ENCODE measurements around the gene TCF25. TPM values are rescaled to one million over a fixed set of nuclear protein-coding genes. Genes with fewer than 3 reads are reported as not detected.

TCF25 gene
- total RNA-seq, 4 donors from 2014 or later, result 126 to 151 (median 137) TPM

DNA sequence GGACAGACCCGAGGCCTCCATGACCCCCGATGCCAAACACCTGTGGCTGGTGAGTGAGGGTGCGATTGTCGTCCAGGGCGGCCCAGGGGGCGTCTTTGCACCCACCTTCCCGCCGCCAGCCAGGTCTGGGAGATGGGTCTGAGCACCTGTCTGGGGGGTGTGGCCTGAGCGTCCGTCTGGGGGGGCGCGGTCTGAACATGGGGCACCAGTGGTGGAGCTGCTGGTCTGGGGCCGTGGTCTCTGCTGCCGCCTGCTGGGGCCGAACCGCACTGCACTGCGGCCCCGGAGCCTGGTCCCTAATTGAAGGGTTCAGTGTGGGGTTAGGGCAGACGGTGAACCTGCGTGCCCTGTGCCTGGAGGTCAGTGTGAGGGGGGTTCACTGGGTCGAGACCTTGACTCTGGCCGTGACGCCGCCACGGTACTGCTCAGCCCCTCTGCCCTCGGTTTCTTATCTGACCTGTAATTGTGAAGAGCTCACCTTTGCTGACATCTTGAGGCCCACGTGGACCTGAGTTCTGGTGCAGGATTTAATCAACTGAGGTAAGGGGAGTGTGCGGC, 12.6 kb upstream of the TCF25 start:
- WGBS, result 51% methylated on average over 9 of the region's 28 CpGs

DNA sequence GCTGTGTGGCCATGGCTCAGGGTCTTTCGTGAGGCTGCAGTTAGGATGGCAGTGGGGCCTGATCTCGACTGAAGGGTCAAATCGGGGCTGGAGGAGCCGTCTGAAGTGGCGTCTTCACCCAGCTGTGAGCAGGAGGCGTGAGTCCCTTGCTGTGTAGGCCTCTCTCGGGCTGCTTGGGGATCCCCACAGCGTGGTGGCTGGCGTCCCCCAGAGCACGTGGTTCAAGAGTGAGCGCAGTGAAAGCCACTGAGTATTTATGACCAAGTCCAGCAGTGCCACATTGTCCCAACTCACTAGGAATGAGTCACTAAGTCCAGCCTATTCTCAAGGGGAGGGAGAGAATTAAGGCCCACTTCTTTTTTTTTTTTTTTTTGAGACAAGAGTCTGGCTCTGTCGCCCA, 11.7 kb upstream of the TCF25 start:
- no peak for TF ChIP-seq POLR2A (IDR thresholded peaks at IDR 0.05; ENCODE audit: low read depth)
- TF ChIP-seq EP300 (IDR thresholded peaks at IDR 0.05), result no peak
- WGBS, result 97% methylated on average over 11 of the region's 12 CpGs
- H3K27me3 ChIP-seq, result no peaks in the 10 kb centered on the region
- no peak overlapping the region for H3K4me3 ChIP-seq
- intact Hi-C loops (cut with DNase I), result loop anchor here (5.0 to 10.0 kb wide), 3 partner anchors 47 to 157 kb away; partner anchors contain the start of genes FANCA and SPATA2L
- peaks cover 13 to 19% (median 15%) of the 10 kb centered on the region in 4 donors for H3K4me1 ChIP-seq
- no peaks in the 10 kb centered on the region for H3K9me3 ChIP-seq
- H3K27ac ChIP-seq (replicated peaks in 1 of 4), result no peak overlapping the region
- peaks cover 0 to 3% (median 0%) of the 10 kb centered on the region in 4 donors for H3K36me3 ChIP-seq
- no peak for DNase-seq (ENCODE audit: extremely low spot score)

More for the DNA sequence above, 12.6 kb upstream of the TCF25 start:
- Histone ChIP-seq H3K27ac (replicated peaks in 1 of 4) (no peak overlapping the region), H3K9me3 (no peaks in the 10 kb centered on the region), H3K4me3 (no peak overlapping the region), H3K36me3 (peaks cover 0 to 3% (median 0%) of the 10 kb centered on the region in 4 donors), H3K27me3 (no peaks in the 10 kb centered on the region), H3K4me1 (peaks cover 13 to 19% (median 15%) of the 10 kb centered on the region in 4 donors)
- intact Hi-C loops (cut with DNase I), result loop anchor here (5.0 to 10.0 kb wide), 3 partner anchors 46 to 156 kb away; partner anchors contain the start of genes FANCA and SPATA2L
- TF ChIP-seq EP300 (IDR thresholded peaks at IDR 0.05), result no peak
- peak in 1 of 2 donors; percentile 25 for TF ChIP-seq POLR2AphosphoS5 (IDR thresholded peaks at IDR 0.05)
- TF ChIP-seq, protein P1, sequence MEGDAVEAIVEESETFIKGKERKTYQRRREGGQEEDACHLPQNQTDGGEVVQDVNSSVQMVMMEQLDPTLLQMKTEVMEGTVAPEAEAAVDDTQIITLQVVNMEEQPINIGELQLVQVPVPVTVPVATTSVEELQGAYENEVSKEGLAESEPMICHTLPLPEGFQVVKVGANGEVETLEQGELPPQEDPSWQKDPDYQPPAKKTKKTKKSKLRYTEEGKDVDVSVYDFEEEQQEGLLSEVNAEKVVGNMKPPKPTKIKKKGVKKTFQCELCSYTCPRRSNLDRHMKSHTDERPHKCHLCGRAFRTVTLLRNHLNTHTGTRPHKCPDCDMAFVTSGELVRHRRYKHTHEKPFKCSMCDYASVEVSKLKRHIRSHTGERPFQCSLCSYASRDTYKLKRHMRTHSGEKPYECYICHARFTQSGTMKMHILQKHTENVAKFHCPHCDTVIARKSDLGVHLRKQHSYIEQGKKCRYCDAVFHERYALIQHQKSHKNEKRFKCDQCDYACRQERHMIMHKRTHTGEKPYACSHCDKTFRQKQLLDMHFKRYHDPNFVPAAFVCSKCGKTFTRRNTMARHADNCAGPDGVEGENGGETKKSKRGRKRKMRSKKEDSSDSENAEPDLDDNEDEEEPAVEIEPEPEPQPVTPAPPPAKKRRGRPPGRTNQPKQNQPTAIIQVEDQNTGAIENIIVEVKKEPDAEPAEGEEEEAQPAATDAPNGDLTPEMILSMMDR (IDR thresholded peaks at IDR 0.05), result peak; percentile 94 to 100 (median 96)
- no peak for DNase-seq (ENCODE audit: extremely low spot score)

DNA sequence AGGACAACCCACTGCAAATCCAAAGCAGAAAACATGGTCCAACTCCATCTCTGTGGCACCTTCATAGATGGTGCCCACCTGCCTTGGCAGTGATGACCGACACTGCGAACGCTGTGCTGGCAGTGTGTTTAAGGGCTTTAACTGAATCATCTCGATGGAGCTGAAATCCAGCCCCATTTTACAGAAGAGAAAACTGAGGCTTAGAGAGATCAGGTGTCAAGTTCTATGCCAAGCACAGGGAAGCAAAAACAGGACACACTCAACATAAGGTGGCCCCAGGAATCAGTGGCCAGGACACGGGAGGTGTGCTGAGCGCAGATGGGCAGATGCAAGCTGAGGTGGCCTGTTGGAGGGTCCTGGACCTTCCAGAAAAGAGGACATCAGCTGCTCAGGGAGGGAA, 10.7 kb upstream of the TCF25 start:
- no peak overlapping the region for H3K4me3 ChIP-seq
- TF ChIP-seq EP300 (IDR thresholded peaks at IDR 0.05) (no peak), POLR2AphosphoS5 (IDR thresholded peaks at IDR 0.05) (no peak), POLR2A (IDR thresholded peaks at IDR 0.05; ENCODE audit: low read depth) (no peak)
- TF ChIP-seq, protein P1 (IDR thresholded peaks at IDR 0.05), result no peak
- 98% methylated on average over 6 of the region's 6 CpGs for WGBS
- no peaks in the 10 kb centered on the region for H3K27me3 ChIP-seq
- H3K36me3 ChIP-seq, result peaks cover 0 to 3% (median 0%) of the 10 kb centered on the region in 4 donors
- intact Hi-C loops (cut with DNase I), result loop anchor here (5.0 to 10.0 kb wide), 3 partner anchors 48 to 158 kb away; partner anchors contain the start of genes FANCA and SPATA2L
- H3K4me1 ChIP-seq, result peaks cover 13 to 19% (median 15%) of the 10 kb centered on the region in 4 donors
- peaks cover 0 to 4% (median under 1%) of the 10 kb centered on the region in 4 donors for H3K9me3 ChIP-seq
- DNase-seq (ENCODE audit: extremely low spot score), result no peak
- H3K27ac ChIP-seq (replicated peaks in 1 of 4), result peak overlapping the region in 1 of 4 donors; percentile 45

DNA sequence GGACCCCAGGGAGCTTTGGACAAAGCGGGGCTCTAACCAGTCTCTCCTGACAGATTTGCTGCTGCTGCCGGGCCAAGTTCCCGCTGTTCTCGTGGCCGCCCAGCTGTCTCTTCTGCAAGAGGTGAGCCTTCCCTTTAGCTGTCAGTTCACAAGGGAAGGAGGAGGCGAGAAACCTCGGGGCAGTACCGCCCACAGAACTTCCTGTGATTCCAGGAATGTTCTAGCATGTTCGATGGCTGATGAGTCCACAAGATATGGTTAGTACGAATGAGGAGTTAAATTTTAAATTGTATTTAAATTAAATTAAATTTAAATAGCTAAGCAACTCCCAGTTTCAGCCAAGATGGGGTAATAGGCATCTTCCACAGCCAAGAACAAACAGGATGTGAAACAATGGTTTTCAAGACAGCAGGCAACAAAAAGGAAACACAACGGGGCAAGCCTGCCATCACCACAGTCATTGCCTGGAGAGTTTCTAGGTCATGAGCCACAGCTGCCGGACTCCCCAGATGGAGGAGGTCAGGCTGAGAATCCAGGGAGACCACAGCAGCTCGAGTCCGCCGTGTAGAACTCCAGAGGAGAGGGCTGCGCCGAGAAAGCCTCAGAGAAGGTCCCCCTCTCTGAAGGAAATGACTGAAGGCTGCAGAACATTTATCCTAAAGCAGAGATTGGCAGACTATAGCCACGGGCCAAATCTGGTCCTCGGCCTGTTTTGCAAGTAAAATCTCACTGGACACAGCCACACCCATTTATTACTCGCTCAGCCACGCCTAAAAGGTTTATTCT, 9.5 kb upstream of the TCF25 start:
- intact Hi-C loops (cut with DNase I), result loop anchor here (5.0 to 10.0 kb wide), 3 partner anchors 49 to 159 kb away; partner anchors contain the start of genes FANCA and SPATA2L
- Histone ChIP-seq H3K4me1 (peaks cover 13 to 19% (median 15%) of the 10 kb centered on the region in 4 donors), H3K9me3 (peaks cover 0 to 9% (median 3%) of the 10 kb centered on the region in 4 donors), H3K4me3 (peak overlapping the region in 1 of 4 donors; percentile 12), H3K36me3 (peaks cover 0 to 2% (median 0%) of the 10 kb centered on the region in 4 donors), H3K27ac (replicated peaks in 1 of 4) (peak overlapping the region; percentile 10 to 54 (median 38)), H3K27me3 (no peaks in the 10 kb centered on the region)
- TF ChIP-seq, protein P1 (IDR thresholded peaks at IDR 0.05), result no peak
- peak in 1 of 2 donors; percentile 15 for TF ChIP-seq POLR2AphosphoS5 (IDR thresholded peaks at IDR 0.05)
- TF ChIP-seq POLR2A (IDR thresholded peaks at IDR 0.05; ENCODE audit: low read depth), result no peak
- no peak for TF ChIP-seq EP300 (IDR thresholded peaks at IDR 0.05)
- WGBS, result 73% methylated on average over 20 of the region's 21 CpGs
- no peak for DNase-seq (ENCODE audit: extremely low spot score)

DNA sequence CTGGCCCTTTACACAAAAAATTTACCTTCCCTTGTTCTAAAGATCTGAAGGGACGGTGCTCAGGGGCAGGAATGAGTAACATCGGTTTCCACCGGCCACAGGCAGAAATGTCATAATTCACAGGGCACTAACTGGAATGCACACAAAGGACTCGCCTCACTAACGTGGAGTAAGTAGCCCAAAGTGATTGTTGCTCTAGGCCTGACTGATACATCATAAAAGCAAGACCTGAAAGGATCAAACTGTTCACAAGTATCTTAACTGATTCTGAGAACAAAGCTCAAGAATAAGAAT, 8.9 kb upstream of the TCF25 start:
- intact Hi-C loops (cut with DNase I), result loop anchor here (5.0 to 10.0 kb wide), 3 partner anchors 50 to 160 kb away; partner anchors contain the start of genes FANCA and SPATA2L
- peaks cover 13 to 19% (median 15%) of the 10 kb centered on the region in 4 donors for H3K4me1 ChIP-seq
- peaks cover 0 to 3% (median 0%) of the 10 kb centered on the region in 4 donors for H3K36me3 ChIP-seq
- DNase-seq (ENCODE audit: extremely low spot score), result no peak
- H3K27ac ChIP-seq (replicated peaks in 1 of 4), result peak overlapping the region in 2 of 4 donors; percentile 45 to 54
- H3K9me3 ChIP-seq, result peaks cover 0 to 9% (median 3%) of the 10 kb centered on the region in 4 donors
- H3K27me3 ChIP-seq, result no peaks in the 10 kb centered on the region
- 81% methylated on average over 5 of the region's 5 CpGs for WGBS
- no peak overlapping the region for H3K4me3 ChIP-seq
- TF ChIP-seq POLR2A (IDR thresholded peaks at IDR 0.05; ENCODE audit: low read depth) (no peak), POLR2AphosphoS5 (IDR thresholded peaks at IDR 0.05) (no peak), EP300 (IDR thresholded peaks at IDR 0.05) (no peak)
- TF ChIP-seq, protein P1 (IDR thresholded peaks at IDR 0.05), result no peak
